WI38 (cell line): Measurements from ENCODE around the gene LYPD1.

Experiments
- H3K4me3 ChIP-seq: 2 replicates; pipeline ENCODE4 v1.5.1; 2011; ENCODE audit warnings: low read depth, mild to moderate bottlenecking, control low read depth, low read length
- CTCF ChIP-seq: IDR thresholded peaks from 2 replicates; pipeline ENCODE4 v1.5.1; 2012; ENCODE audit warnings: low read depth, mild to moderate bottlenecking, control low read depth, low read length

The LYPD1 gene

GRCh38 chr2:132627536-132627935 is 42.5 kb downstream of the LYPD1 start:
- no peak overlapping the region for H3K4me3 ChIP-seq
- no peak for TF ChIP-seq CTCF

DNA sequence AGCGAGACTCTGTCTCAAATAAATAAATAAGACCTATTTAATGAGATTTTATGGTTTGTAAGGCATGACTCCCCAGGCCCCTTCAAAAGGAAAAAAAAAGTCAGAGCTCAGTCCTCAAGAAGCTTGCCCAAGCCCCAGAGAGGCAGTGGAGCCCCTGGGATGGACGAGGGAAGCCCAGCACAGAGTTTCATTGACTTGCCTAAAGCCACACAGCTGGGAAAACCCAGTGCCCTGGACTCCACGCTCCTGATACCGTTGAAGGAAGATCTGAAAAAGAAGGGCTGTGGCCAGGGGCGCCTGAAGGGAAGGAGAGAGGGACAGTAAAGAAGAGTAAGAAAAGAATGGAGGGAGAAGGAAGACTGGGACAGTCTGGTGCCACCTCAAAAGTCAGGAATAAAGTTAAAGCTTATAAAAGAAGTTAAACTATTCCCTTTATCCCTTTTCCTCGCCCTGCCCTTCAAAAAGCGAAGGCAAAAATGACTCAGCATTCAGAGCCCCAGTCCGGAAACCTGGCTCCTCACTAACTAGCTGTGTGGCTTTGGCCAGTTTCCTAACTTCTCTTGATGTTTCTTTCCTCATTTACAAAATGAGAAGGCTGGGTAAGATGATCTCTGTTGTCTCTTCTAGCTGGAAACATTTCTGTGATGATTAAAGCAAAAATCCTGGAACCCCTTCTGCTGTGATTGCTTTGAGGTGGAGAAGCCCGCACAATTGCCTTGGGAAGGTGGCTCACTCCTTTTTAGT is 46.7 kb downstream of the LYPD1 start:
- H3K4me3 ChIP-seq, result no peak overlapping the region
- TF ChIP-seq CTCF, result no peak

- TF ChIP-seq CTCF, result no peak
- no peak overlapping the region for H3K4me3 ChIP-seq
These were observed 48.7 kb downstream of the LYPD1 start for GRCh38 chr2:132621131-132621875.

GRCh38 chr2:132620115-132620514 is 49.9 kb downstream of the LYPD1 start:
- no peak for TF ChIP-seq CTCF
- H3K4me3 ChIP-seq, result no peak overlapping the region

DNA sequence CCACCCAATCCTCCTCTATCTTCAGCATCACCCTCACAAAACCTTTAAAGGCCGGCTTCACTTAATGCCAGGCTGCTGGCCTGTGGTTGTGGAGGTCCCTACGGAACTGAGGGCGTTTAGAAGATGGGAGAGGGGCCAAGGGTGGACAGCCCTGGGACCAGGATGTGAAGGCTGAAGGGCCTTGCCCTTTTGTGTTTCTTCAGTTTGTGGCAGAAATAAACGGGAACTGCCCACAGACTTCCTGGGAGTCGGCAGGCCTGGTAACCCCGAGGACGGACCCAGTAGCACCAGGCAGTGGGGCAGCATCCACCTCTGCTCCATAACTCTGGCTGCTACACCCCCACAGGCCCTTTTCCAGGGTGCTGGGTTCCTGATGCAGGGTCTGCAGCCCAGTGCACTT is 51.3 kb downstream of the LYPD1 start:
- TF ChIP-seq CTCF, result no peak
- no peak overlapping the region for H3K4me3 ChIP-seq

DNA sequence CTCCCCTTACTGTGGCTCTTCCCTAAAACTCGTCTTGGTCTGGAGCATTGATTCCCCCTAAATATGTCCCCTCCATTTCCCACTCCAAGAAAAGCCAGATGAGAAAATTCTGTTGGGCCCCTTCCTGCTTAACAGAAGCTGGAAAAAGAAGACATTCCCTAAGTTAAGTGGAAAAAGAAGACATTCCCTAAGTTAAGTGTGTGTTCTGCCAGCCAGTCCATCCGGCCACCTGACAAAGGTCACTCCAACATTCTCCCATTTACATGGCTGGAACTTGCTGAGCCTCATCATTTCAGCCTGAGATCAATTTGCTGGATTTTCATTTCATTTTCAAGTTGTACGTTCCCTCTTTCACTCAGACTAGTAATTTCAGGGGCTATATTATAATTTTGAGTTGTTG is 52.0 kb downstream of the LYPD1 start:
- no peak for TF ChIP-seq CTCF
- H3K4me3 ChIP-seq, result no peak overlapping the region
